Left renal pelvis (tissue), 4 donors: ENCODE results near the gene SLC38A8. TPM values are rescaled to one million over a fixed set of nuclear protein-coding genes. Genes with fewer than 3 reads are reported as not detected.

Source experiments
- polyA plus RNA-seq, 4 donors: library from polyadenylated mRNA; unstranded; fragments of 120-200 nt; gene quantifications; one replicate each; pipeline ENCODE4 v1.2.1, GENCODE V29; 2013; ENCODE audit not compliant: insufficient read length in 4 of 4

Gene SLC38A8
- polyA plus RNA-seq, 4 donors: not detected

Other genes starting within 250 kb of the SLC38A8 start
- gene HSBP1, start 234.8 kb downstream of the SLC38A8 start, polyA plus RNA-seq: 100 to 1,000 TPM; 169 to 263 (median 199) TPM
- gene MLYCD, start 143.7 kb downstream of the SLC38A8 start, polyA plus RNA-seq: 1 to 10 TPM; 2.1 to 5.9 (median 4.1) TPM
- gene OSGIN1, start 89.6 kb downstream of the SLC38A8 start, polyA plus RNA-seq: under 1 TPM; 0.34 to 0.73 (median 0.50) TPM
- 1 to 10 TPM in 3 of 4 donors, under 1 TPM in 1; 0.97 to 4.4 (median 2.8) TPM for gene NECAB2, start 74.6 kb downstream of the SLC38A8 start, polyA plus RNA-seq
- 100 to 1,000 TPM; 111 to 142 (median 112) TPM for gene MBTPS1, start 74.1 kb upstream of the SLC38A8 start, polyA plus RNA-seq
- gene HSDL1, start 102.4 kb upstream of the SLC38A8 start, polyA plus RNA-seq: 10 to 100 TPM; 36.6 to 51.1 (median 48.6) TPM
- 1 to 10 TPM in 3 of 4 donors, under 1 TPM in 1; 0.57 to 7.5 (median 4.9) TPM for gene DNAAF1, start 102.5 kb upstream of the SLC38A8 start, polyA plus RNA-seq
- gene TAF1C, start 144.3 kb upstream of the SLC38A8 start, polyA plus RNA-seq: 10 to 100 TPM; 27.7 to 65.0 (median 37.7) TPM
- under 1 TPM in 2 of 4 donors, not detected in 2; 0.16 to 0.25 TPM for gene ADAD2, start 148.4 kb upstream of the SLC38A8 start, polyA plus RNA-seq
- under 1 TPM in 2 of 4 donors, not detected in 2; 0.03 to 0.09 TPM for gene KCNG4, start 197.2 kb upstream of the SLC38A8 start, polyA plus RNA-seq